DOHH2 (cell line): Measurements from ENCODE around the gene KIAA1549.

Experiments used
- H3F3A ChIP-seq: fragments of 200-600 bp; sonication (generic), shearing (Covaris generic); 2 replicates; pipeline ENCODE4 v1.6.0; 2016; ENCODE audit warnings: antibody characterized with exemption, mild to moderate bottlenecking; ENCODE audit not compliant: control insufficient read depth, insufficient read depth
- H3K27ac ChIP-seq: fragments of 200-600 bp; sonication (generic); 2 replicates; pipeline ENCODE4 v1.5.1; 2014; ENCODE audit warnings: low read depth, mild to moderate bottlenecking, low read length, moderate library complexity
- H3K27me3 ChIP-seq: fragments of 200-600 bp; sonication (generic); 2 replicates; pipeline ENCODE4 v1.6.1; 2014; ENCODE audit warnings: mild to moderate bottlenecking, low read length, mixed read lengths; ENCODE audit not compliant: control insufficient read depth
- H3K36me3 ChIP-seq: fragments of 200-600 bp; sonication (generic); 2 replicates; pipeline ENCODE4 v1.6.1; 2014; ENCODE audit warnings: mild to moderate bottlenecking, low read length, moderate library complexity, mixed read lengths; ENCODE audit not compliant: control insufficient read depth
- H3K4me1 ChIP-seq: fragments of 200-600 bp; sonication (generic); 2 replicates; pipeline ENCODE4 v1.6.1; 2014; ENCODE audit warnings: mild to moderate bottlenecking, low read length, mixed read lengths; ENCODE audit not compliant: control insufficient read depth
- H3K4me2 ChIP-seq: fragments of 200-600 bp; sonication (generic); 2 replicates; pipeline ENCODE4 v1.6.0; 2014; ENCODE audit warnings: mild to moderate bottlenecking, low read length, moderate library complexity
- H3K4me3 ChIP-seq: fragments of 200-600 bp; sonication (generic); 2 replicates; pipeline ENCODE4 v1.5.1; 2014; ENCODE audit warnings: mild to moderate bottlenecking, low read length, mixed read lengths
- H3K79me2 ChIP-seq: fragments of 200-600 bp; sonication (generic); 2 replicates; pipeline ENCODE4 v1.6.1; 2014; ENCODE audit warnings: mild to moderate bottlenecking, low read length, mixed read lengths; ENCODE audit not compliant: control insufficient read depth
- H3K9me2 ChIP-seq: fragments of 200-600 bp; sonication (generic); replicated peaks from 2 replicates; pipeline ENCODE4 v1.6.1; 2014; ENCODE audit warnings: mild to moderate bottlenecking, low read length, mixed read lengths; ENCODE audit not compliant: control insufficient read depth
- H3K9me3 ChIP-seq: fragments of 200-600 bp; sonication (generic); 2 replicates; pipeline ENCODE4 v1.6.1; 2014; ENCODE audit warnings: antibody characterized with exemption, low read length, mixed read lengths; ENCODE audit not compliant: control insufficient read depth, insufficient read depth
- H4K20me1 ChIP-seq: fragments of 200-600 bp; sonication (generic); 2 replicates; pipeline ENCODE4 v1.6.0; 2014; ENCODE audit warnings: low read depth, mild to moderate bottlenecking, antibody characterized with exemption, low read length, moderate library complexity; ENCODE audit not compliant: control insufficient read depth, insufficient read depth
- EZH2phosphoT487 ChIP-seq: fragments of 200-600 bp; sonication (generic); IDR thresholded peaks from 2 replicates; pipeline ENCODE4 v1.6.1; 2017; ENCODE audit warnings: borderline replicate concordance, mild to moderate bottlenecking, antibody characterized with exemption, low read length, moderate library complexity, mixed read lengths
- TF ChIP-seq, protein P1 (sequence below): fragments of 200-600 bp; sonication (generic); IDR thresholded peaks from one replicate; pipeline ENCODE4 v1.5.1; 2014; ENCODE audit warnings: antibody characterized with exemption, mild to moderate bottlenecking, low read depth, low read length; ENCODE audit not compliant: poor library complexity, severe bottlenecking

The KIAA1549 gene

GRCh38 chr7:138900035-138900828 lies 81.0 kb downstream of the KIAA1549 start:
- Histone ChIP-seq H3K4me3 (no peak overlapping the region), H3K79me2 (no peaks in the 10 kb centered on the region), H3K4me2 (no peak overlapping the region), H3K9me3 (no peaks in the 10 kb centered on the region), H3F3A (no peaks in the 10 kb centered on the region), H3K27me3 (peaks cover 3% of the 10 kb centered on the region; the same call in 1 of the 2 replicates), H3K36me3 (no peaks in the 10 kb centered on the region), H3K9me2 (no peaks in the 10 kb centered on the region), H3K27ac (no peak overlapping the region), H3K4me1 (no peaks in the 10 kb centered on the region), H4K20me1 (no peaks in the 10 kb centered on the region)
- TF ChIP-seq EZH2phosphoT487 = no peak
- TF ChIP-seq, protein P1, sequence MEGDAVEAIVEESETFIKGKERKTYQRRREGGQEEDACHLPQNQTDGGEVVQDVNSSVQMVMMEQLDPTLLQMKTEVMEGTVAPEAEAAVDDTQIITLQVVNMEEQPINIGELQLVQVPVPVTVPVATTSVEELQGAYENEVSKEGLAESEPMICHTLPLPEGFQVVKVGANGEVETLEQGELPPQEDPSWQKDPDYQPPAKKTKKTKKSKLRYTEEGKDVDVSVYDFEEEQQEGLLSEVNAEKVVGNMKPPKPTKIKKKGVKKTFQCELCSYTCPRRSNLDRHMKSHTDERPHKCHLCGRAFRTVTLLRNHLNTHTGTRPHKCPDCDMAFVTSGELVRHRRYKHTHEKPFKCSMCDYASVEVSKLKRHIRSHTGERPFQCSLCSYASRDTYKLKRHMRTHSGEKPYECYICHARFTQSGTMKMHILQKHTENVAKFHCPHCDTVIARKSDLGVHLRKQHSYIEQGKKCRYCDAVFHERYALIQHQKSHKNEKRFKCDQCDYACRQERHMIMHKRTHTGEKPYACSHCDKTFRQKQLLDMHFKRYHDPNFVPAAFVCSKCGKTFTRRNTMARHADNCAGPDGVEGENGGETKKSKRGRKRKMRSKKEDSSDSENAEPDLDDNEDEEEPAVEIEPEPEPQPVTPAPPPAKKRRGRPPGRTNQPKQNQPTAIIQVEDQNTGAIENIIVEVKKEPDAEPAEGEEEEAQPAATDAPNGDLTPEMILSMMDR = no peak

GRCh38 chr7:138898802-138899201 lies 82.4 kb downstream of the KIAA1549 start:
- Histone ChIP-seq H3K9me3 (no peaks in the 10 kb centered on the region), H3K9me2 (no peaks in the 10 kb centered on the region), H4K20me1 (no peaks in the 10 kb centered on the region), H3K4me3 (no peak overlapping the region), H3K4me2 (no peak overlapping the region), H3K36me3 (no peaks in the 10 kb centered on the region), H3K27ac (no peak overlapping the region), H3K27me3 (peaks cover 3% of the 10 kb centered on the region; the same call in 1 of the 2 replicates), H3F3A (no peaks in the 10 kb centered on the region), H3K79me2 (no peaks in the 10 kb centered on the region), H3K4me1 (no peaks in the 10 kb centered on the region)
- TF ChIP-seq, protein P1 = no peak
- TF ChIP-seq EZH2phosphoT487 = no peak

- Histone ChIP-seq H3K36me3 (no peaks in the 10 kb centered on the region), H3K27ac (no peak overlapping the region), H3K79me2 (no peaks in the 10 kb centered on the region), H3K4me1 (no peaks in the 10 kb centered on the region), H3K4me3 (no peak overlapping the region), H3F3A (no peaks in the 10 kb centered on the region), H3K27me3 (peaks cover 3% of the 10 kb centered on the region; the same call in 1 of the 2 replicates), H4K20me1 (no peaks in the 10 kb centered on the region), H3K9me2 (no peaks in the 10 kb centered on the region), H3K9me3 (no peaks in the 10 kb centered on the region), H3K4me2 (no peak overlapping the region)
- no peak for TF ChIP-seq EZH2phosphoT487
- TF ChIP-seq, protein P1 = no peak
Observed at GRCh38 chr7:138898255-138898654, 82.9 kb downstream of the KIAA1549 start.
